Endothelial cell of umbilical vein (primary cell): Measurements from ENCODE around the gene STXBP5.

Experiments used
- CTCF ChIP-seq, 2 donors: IDR thresholded peaks; 1 replicate in 1 of 2; 2 replicates in 1 of 2; pipeline ENCODE4 v1.5.1; 2011; ENCODE audit warnings: low read length in 2 of 2, mild to moderate bottlenecking in 2 of 2, moderate library complexity in 2 of 2, control low read depth in 1 of 2, inconsistent platforms in 1 of 2, low read depth in 1 of 2; ENCODE audit not compliant: insufficient read depth in 1 of 2; ENCODE audit errors: extremely low read depth in 1 of 2
- MAX ChIP-seq: IDR thresholded peaks from 2 replicates; pipeline ENCODE4 v1.6.1; 2011; ENCODE audit not compliant: insufficient read depth, insufficient read length
- POLR2A ChIP-seq: IDR thresholded peaks from 2 replicates; pipeline ENCODE4 v1.6.1; 2012; ENCODE audit warnings: low read depth, mild to moderate bottlenecking, control low read depth, low read length
- POLR2AphosphoS5 ChIP-seq: IDR thresholded peaks from 2 replicates; pipeline ENCODE4 v1.6.1; 2012; ENCODE audit warnings: low read depth, mild to moderate bottlenecking, control low read depth, low read length, moderate library complexity; ENCODE audit not compliant: insufficient read depth

GRCh38 chr6:147251072-147251471 lies 46.9 kb downstream of the STXBP5 start:
- TF ChIP-seq POLR2A (no peak), CTCF (IDR thresholded peaks at IDR 0.05; ENCODE audit: extremely low read depth in 1 of 2, insufficient read depth in 1 of 2, low read depth in 1 of 2, low read length in 2 of 2) (no peak), MAX (no peak), POLR2AphosphoS5 (no peak)
